K562 (cell line): ENCODE data around the gene WDPCP. TPM values are rescaled to one million over a fixed set of nuclear protein-coding genes. Genes with fewer than 3 reads are reported as not detected.
A peak's percentile ranks its signal among the peaks of the same experiment; 100 is the strongest.

Source experiments
- ATAC-seq: fragments of 200-7000 bp; cut with Tn5 transposase; 3 replicates; pipeline ENCODE4 v1.9.1; 2020; ENCODE audit warnings: moderate library complexity
- BruUV-seq: library from RNA; stranded (reverse); fragments of 400-500 nt; replicated peaks from 2 replicates; lab custom pipeline; 2021; lab: Mats Ljungman, UMichigan
- CTCF ChIA-PET: fragments of 300-600 bp; formaldehyde crosslinking; extraction: SDS; loops from one replicate; lab custom pipeline; 2021; ENCODE audit warnings: low intra/inter-chr PET ratio; lab: Yijun Ruan, JAX
- POLR2A ChIA-PET: fragments of 300-600, 350-650 bp; sonication (Branson Sonifier 250); formaldehyde crosslinking; extraction: SDS; loops from one replicate; lab custom pipeline; 2021; ENCODE audit warnings: antibody characterized with exemption, inconsistent platforms; lab: Yijun Ruan, JAX
- DNase-seq, 4 experiments: peaks; one replicate each; pipeline versions ENCODE4 v3.0.0 to v3.0.0-alpha.2; 2011 to 2018; ENCODE audit warnings: low spot score in 3 of 4, mixed read lengths in 3 of 4; ENCODE audit errors: extremely low read depth in 1 of 4
- FAIRE-seq: peaks from 2 replicates; lab custom pipeline; 2011; peaks lifted over from hg19 to GRCh38; lab: Jason Lieb, UNC
- H2AFZ ChIP-seq: 2 replicates; pipeline ENCODE4 v1.6.0; 2011; ENCODE audit warnings: low read depth, low read length, control low read depth, inconsistent platforms
- H3K27ac ChIP-seq: fragments of 200-600 bp; 3 replicates; pipeline ENCODE4 v1.8.0; 2011; ENCODE audit warnings: low read depth, mild to moderate bottlenecking, control low read depth, inconsistent platforms, low read length, moderate library complexity, mixed read lengths; ENCODE audit errors: extremely low read depth
- H3K27me3 ChIP-seq, 2 experiments: fragments of 300-600 bp in 1 of 2; 2 replicates in 1 of 2; 3 replicates in 1 of 2; pipeline versions ENCODE4 v1.6.0 to v1.8.0; 2011; ENCODE audit warnings: inconsistent platforms in 2 of 2, low read length in 2 of 2, mild to moderate bottlenecking in 1 of 2, mixed read lengths in 1 of 2, moderate library complexity in 1 of 2; ENCODE audit not compliant: control insufficient read depth in 2 of 2, insufficient read depth in 2 of 2
- H3K36me3 ChIP-seq: fragments of 300-600 bp; 3 replicates; pipeline ENCODE4 v1.8.0; 2011; ENCODE audit warnings: mild to moderate bottlenecking, low read length, inconsistent platforms; ENCODE audit not compliant: control insufficient read depth, insufficient read depth
- H3K4me1 ChIP-seq, 2 experiments: fragments of 200-600 bp in 1 of 2; replicated peaks in 1 of 2; 2 replicates in 1 of 2; 3 replicates in 1 of 2; pipeline versions ENCODE4 v1.5.1 to v1.8.0; 2011; ENCODE audit warnings: inconsistent platforms in 2 of 2, low read length in 2 of 2, mild to moderate bottlenecking in 1 of 2, mixed read lengths in 1 of 2, moderate library complexity in 1 of 2; ENCODE audit not compliant: control insufficient read depth in 2 of 2, insufficient read depth in 2 of 2
- H3K4me2 ChIP-seq: 2 replicates; pipeline ENCODE4 v1.6.1; 2011; ENCODE audit warnings: low read length, control low read depth, inconsistent platforms, mixed read lengths; ENCODE audit not compliant: insufficient read depth
- H3K4me3 ChIP-seq: fragments of 200-600 bp; sonication (generic), shearing (Covaris generic); 2 replicates; pipeline ENCODE4 v1.5.1; 2016; ENCODE audit warnings: control low read depth, inconsistent platforms
- H3K79me2 ChIP-seq: fragments of 200-600 bp; 3 replicates; pipeline ENCODE4 v1.8.0; 2011; ENCODE audit warnings: low read length, inconsistent platforms; ENCODE audit not compliant: control insufficient read depth, insufficient read depth
- H3K9ac ChIP-seq, 2 experiments: 2 replicates each; pipeline versions ENCODE4 v1.6.0 to v1.6.1; 2011; ENCODE audit warnings: low read depth in 2 of 2, low read length in 2 of 2, control low read depth in 1 of 2, inconsistent platforms in 1 of 2, mild to moderate bottlenecking in 1 of 2, mixed read lengths in 1 of 2; ENCODE audit not compliant: insufficient read depth in 1 of 2
- H3K9me1 ChIP-seq: one replicate; pipeline ENCODE4 v1.6.0; 2011; ENCODE audit warnings: inconsistent platforms, mild to moderate bottlenecking, low read length, moderate library complexity; ENCODE audit not compliant: control insufficient read depth, insufficient read depth
- H3K9me3 ChIP-seq: replicated peaks from 2 replicates; pipeline ENCODE4 v1.5.1; 2011; ENCODE audit warnings: low read depth, low read length, inconsistent platforms; ENCODE audit not compliant: control insufficient read depth, insufficient read depth
- H4K20me1 ChIP-seq: replicated peaks from 2 replicates; pipeline ENCODE4 v1.6.1; 2011; ENCODE audit warnings: low read length, inconsistent platforms, mixed read lengths; ENCODE audit not compliant: control insufficient read depth, insufficient read depth
- ARNT ChIP-seq, 2 experiments: fragments of 450-650 bp; IDR thresholded peaks; 2 replicates each; pipeline ENCODE4 v1.6.1; 2016; ENCODE audit warnings: mild to moderate bottlenecking in 1 of 2
- ATF7 ChIP-seq: fragments of 450-650 bp; IDR thresholded peaks from 2 replicates; pipeline ENCODE4 v1.7.1; 2014; ENCODE audit warnings: mild to moderate bottlenecking, moderate library complexity
- CHCHD3 ChIP-seq: fragments of 250-450 bp; sonication (Bioruptor Pico); IDR thresholded peaks from 2 replicates; pipeline ENCODE4 v2.1.2; 2022; ENCODE audit warnings: mild to moderate bottlenecking
- HOXB6 ChIP-seq: fragments of 250-450 bp; sonication (Bioruptor Pico); IDR thresholded peaks from 2 replicates; pipeline ENCODE4 v1.5.1; 2022; ENCODE audit warnings: mild to moderate bottlenecking, borderline replicate concordance
- NBN ChIP-seq: fragments of 450-650 bp; IDR thresholded peaks from 2 replicates; pipeline ENCODE4 v1.6.1; 2016; ENCODE audit warnings: low read depth, mild to moderate bottlenecking
- NFATC3 ChIP-seq: fragments of 450-650 bp; IDR thresholded peaks from 2 replicates; pipeline ENCODE4 v1.6.1; 2017; ENCODE audit warnings: mild to moderate bottlenecking
- NFE2L1 ChIP-seq: fragments of 450-650 bp; IDR thresholded peaks from 2 replicates; pipeline ENCODE4 v1.6.1; 2016; ENCODE audit warnings: missing genetic modification characterization, low read depth, mild to moderate bottlenecking, missing compliant biosample characterization, moderate library complexity, borderline replicate concordance
- NONO ChIP-seq, 2 experiments: fragments of 200-400 bp in 1 of 2; fragments of 450-650 bp in 1 of 2; formaldehyde crosslinking in 1 of 2; IDR thresholded peaks; 2 replicates each; pipeline ENCODE4 v1.6.1; 2017; ENCODE audit warnings: low read depth in 2 of 2, mild to moderate bottlenecking in 2 of 2, moderate library complexity in 2 of 2, low read length in 1 of 2
- SAFB2 ChIP-seq: fragments of 200-400 bp; formaldehyde crosslinking; IDR thresholded peaks from 2 replicates; pipeline ENCODE4 v1.6.1; 2018; ENCODE audit warnings: borderline replicate concordance, low read length, low read depth, moderate library complexity; ENCODE audit not compliant: severe bottlenecking
- SMAD4 ChIP-seq: fragments of 250-450 bp; sonication (Bioruptor Pico); conservative IDR thresholded peaks from 2 replicates; pipeline ENCODE4 v1.8.0; 2021; ENCODE audit warnings: inconsistent platforms, mild to moderate bottlenecking, moderate library complexity
- WGBS: fragments of 100-300 bp; shearing (Covaris generic); methylation state at CpG from one replicate; pipeline ENCODE4 v1.1.6; 2016; ENCODE audit warnings: low coverage, mixed read lengths; ENCODE audit not compliant: insufficient coverage; ENCODE audit errors: missing lambda C conversion rate; 5-methylcytosine and 5-hydroxymethylcytosine counted together
- in situ Hi-C: fragments of 300-500 bp; cut with MboI; formaldehyde crosslinking; loops from 4 replicates; pipeline ENCODE4 v1.15.0; 2018; ENCODE audit warnings: inconsistent platforms, mixed read lengths
- intact Hi-C: fragments of 100-400 bp; cut with micrococcal nuclease; formaldehyde crosslinking; loops from 2 replicates; pipeline ENCODE4 v1.14.2; 2022
- polyA plus RNA-seq, 8 experiments: library from polyadenylated mRNA; depleted of rRNA in 4 of 8; stranded (reverse) in 5 of 8; unstranded in 3 of 8; fragments of >200 nt; fragmentation: Nextera tagmentation in 2 of 8; fragmentation: Illumina TruSeq in 1 of 8; extraction: Ambion mirVana in 2 of 8; extraction: Trizol in 1 of 8; gene quantifications; 2 replicates each; pipeline versions ENCODE4 v1.2.1 to v1.2.3, GENCODE V29; 2011 to 2014; ENCODE audit warnings: inconsistent platforms in 1 of 8, missing spikeins in 1 of 8
- total RNA-seq, 7 experiments: library from RNA; depleted of rRNA in 6 of 7; stranded (reverse); fragments of >200 nt in 6 of 7; fragmentation: Illumina TruSeq in 2 of 7; extraction: Trizol in 2 of 7; gene quantifications; 2 replicates each; pipeline versions ENCODE4 v1.2.1 to v1.2.3, GENCODE V29; 2011 to 2021; ENCODE audit warnings: low replicate concordance in 1 of 7
- TF ChIP-seq, protein P1 (sequence below): fragments of 450-650 bp; IDR thresholded peaks from 2 replicates; pipeline ENCODE4 v1.6.1; 2016; ENCODE audit warnings: low read depth, mild to moderate bottlenecking, moderate library complexity
- TF ChIP-seq, protein P2 (sequence below): sonication (generic); formaldehyde crosslinking; IDR thresholded peaks from 2 replicates; pipeline ENCODE4 v1.8.0; 2022; ENCODE audit warnings: mild to moderate bottlenecking, missing genetic modification reagents

WDPCP gene
- total and polyA plus RNA-seq, 9 of the 15 experiments (the other 6 are each of a cell fraction or from before 2014, with no cell fraction given): 1.4 to 6.4 (median 5.5) TPM

DNA sequence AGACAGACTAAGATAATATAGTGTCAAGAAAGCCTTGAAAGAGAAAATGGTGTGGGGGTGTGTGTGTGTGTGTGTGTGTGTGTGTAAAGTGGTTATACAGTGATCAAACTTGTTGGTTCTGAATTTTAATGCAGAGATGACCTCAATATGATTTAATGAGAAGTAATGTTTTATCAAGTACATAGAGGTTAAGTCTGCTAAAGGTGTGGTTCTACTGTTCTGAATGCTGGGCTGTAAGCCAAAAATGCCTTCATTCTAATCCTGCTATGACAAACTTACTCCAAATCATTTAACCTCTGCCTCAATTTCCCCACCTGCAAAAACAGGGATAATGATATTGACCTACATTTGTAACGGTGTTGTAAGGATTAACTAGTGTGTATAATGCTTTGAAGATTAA, 87.9 kb downstream of the WDPCP start:
- Histone ChIP-seq H3K9ac (no peak overlapping the region), H3K27ac (no peak overlapping the region), H3K4me2 (no peak overlapping the region), H3K4me3 (no peak overlapping the region), H3K4me1 (no peaks in the 10 kb centered on the region; a peak in 1 of 5 replicates), H3K9me1 (no peaks in the 10 kb centered on the region), H3K27me3 (no peaks in the 10 kb centered on the region), H4K20me1 (no peaks in the 10 kb centered on the region), H3K79me2 (no peaks in the 10 kb centered on the region), H2AFZ (no peak overlapping the region), H3K36me3 (no peaks in the 10 kb centered on the region), H3K9me3 (no peaks in the 10 kb centered on the region)
- no TSS peak for BruUV-seq
- in situ Hi-C loops: no loop called here
- intact Hi-C loops: no loop called here
- TF ChIP-seq, protein P1, sequence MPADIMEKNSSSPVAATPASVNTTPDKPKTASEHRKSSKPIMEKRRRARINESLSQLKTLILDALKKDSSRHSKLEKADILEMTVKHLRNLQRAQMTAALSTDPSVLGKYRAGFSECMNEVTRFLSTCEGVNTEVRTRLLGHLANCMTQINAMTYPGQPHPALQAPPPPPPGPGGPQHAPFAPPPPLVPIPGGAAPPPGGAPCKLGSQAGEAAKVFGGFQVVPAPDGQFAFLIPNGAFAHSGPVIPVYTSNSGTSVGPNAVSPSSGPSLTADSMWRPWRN: no peak
- TF ChIP-seq SAFB2 (no peak), ARNT (IDR thresholded peaks at IDR 0.05) (no peak)
- FAIRE-seq: peak; percentile 35
- no peak for DNase-seq
- ATAC-seq: no peak
- ChIA-PET POLR2A (no interaction called here), CTCF (no interaction called here)
- WGBS: 0% methylated on average over 1 of the region's 1 CpG

DNA sequence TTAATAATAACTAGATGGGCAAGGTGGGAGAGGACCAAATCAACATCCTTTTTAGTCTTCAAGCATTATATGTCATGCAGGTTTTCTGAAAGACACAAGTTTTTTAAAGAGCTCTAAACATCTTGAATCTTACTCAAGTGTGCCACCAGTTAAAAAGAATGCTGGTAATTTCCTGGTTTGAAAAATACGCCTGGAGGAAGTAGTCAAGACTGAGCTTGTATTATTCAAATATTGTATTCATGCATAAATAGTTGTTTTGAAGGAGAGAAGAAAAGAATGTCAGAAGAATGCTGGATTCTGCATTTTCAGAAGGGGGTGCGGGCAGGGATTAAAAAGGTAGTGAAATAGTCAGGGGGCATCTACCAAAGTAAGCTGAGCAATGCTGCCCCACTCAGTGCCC, 90.7 kb downstream of the WDPCP start:
- Histone ChIP-seq H3K9me3 (no peaks in the 10 kb centered on the region), H3K9me1 (no peaks in the 10 kb centered on the region), H3K9ac (no peak overlapping the region), H3K27me3 (no peaks in the 10 kb centered on the region), H3K27ac (no peak overlapping the region), H3K4me3 (no peak overlapping the region), H3K79me2 (no peaks in the 10 kb centered on the region), H3K4me1 (no peaks in the 10 kb centered on the region), H3K4me2 (no peak overlapping the region), H4K20me1 (no peaks in the 10 kb centered on the region), H3K36me3 (no peaks in the 10 kb centered on the region), H2AFZ (no peak overlapping the region)
- CTCF ChIA-PET: no interaction called here
- 3% methylated on average over 2 of the region's 2 CpGs for WGBS
- in situ Hi-C loops (no loop called here), intact Hi-C loops (no loop called here)
- FAIRE-seq (no peak), DNase-seq (no peak), ATAC-seq (no peak)
- POLR2A ChIA-PET: no interaction called here
- no TSS peak for BruUV-seq
- TF ChIP-seq NFE2L1 (tag) (no peak), ATF7 (no peak), NONO (IDR thresholded peaks at IDR 0.05; ENCODE audit: low read depth in 2 of 2, low read length in 1 of 2) (no peak), NBN (no peak), CHCHD3 (no peak), SMAD4 (no peak), NFATC3 (no peak), HOXB6 (CRISPR knock-in tag) (no peak)
- TF ChIP-seq, protein P2, sequence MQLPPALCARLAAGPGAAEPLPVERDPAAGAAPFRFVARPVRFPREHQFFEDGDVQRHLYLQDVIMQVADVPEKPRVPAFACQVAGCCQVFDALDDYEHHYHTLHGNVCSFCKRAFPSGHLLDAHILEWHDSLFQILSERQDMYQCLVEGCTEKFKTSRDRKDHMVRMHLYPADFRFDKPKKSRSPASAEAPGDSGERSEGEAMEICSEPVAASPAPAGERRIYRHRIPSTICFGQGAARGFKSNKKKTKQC (CRISPR knock-in tag): no peak
